ENCODE results near the gene ARID3A. TPM values are rescaled to one million over a fixed set of nuclear protein-coding genes. Genes with fewer than 3 reads are reported as not detected.
A peak's percentile ranks its signal among the peaks of the same experiment; 100 is the strongest.
"Not testable (repeated sequence)": the region's sequence is repeated elsewhere in the genome, so short reads cannot be mapped to it uniquely, and the experiment has no call there.

ARID3A gene
- total RNA-seq, 3 donors from 2014 or later: 10.1 to 16.0 (median 14.5) TPM

DNA sequence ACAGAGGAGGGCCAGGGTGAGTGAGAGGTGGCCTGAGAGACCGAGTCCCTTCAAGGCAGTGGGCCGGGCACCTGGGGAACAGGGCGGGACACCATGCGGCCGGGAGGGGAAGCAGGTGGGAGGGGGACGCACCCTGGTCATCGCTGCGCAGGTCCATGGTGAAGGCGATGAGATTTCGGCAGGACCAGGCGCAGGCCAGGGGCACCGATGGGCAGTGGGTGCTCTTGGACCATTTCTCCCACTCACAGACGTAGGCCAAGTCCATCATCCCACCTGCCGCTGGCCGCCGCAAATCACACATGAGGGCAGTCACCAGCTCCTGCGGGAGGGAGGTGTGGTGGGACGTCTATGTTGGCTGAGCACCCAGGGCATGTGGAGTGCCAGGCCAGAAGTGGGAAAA lies 35.0 kb upstream of the ARID3A start:
- Histone ChIP-seq H3K9me3 (no peaks in the 10 kb centered on the region), H3K36me3 (ENCODE audit: low read depth) (peaks cover 4% of the 10 kb centered on the region), H3K4me3 (no peak overlapping the region), H3K4me1 (ENCODE audit: low read depth) (peaks cover 7% of the 10 kb centered on the region)
- DNase-seq (peak in 1 of 3 donors; percentile 60), ATAC-seq (no peak)
- TF ChIP-seq CTCF (IDR thresholded peaks at IDR 0.05): no peak
- intact Hi-C loops (cut with DNase I, micrococcal nuclease): no loop called here

- ATAC-seq (peak; percentile 46), DNase-seq (peak; percentile 79 to 89 (median 88))
- H3K36me3 ChIP-seq (ENCODE audit: low read depth); H3K4me1 ChIP-seq (ENCODE audit: low read depth); intact Hi-C loops (cut with DNase I, micrococcal nuclease); H3K4me3 ChIP-seq; H3K9me3 ChIP-seq: not testable (repeated sequence)
These were observed 34.2 kb upstream of the ARID3A start for GRCh38 chr19:891421-892200.

GRCh38 chr19:892243-892893 lies 33.5 kb upstream of the ARID3A start:
- Histone ChIP-seq H3K36me3 (ENCODE audit: low read depth) (peaks cover 4% of the 10 kb centered on the region), H3K4me1 (ENCODE audit: low read depth) (peaks cover 7% of the 10 kb centered on the region), H3K9me3 (no peaks in the 10 kb centered on the region), H3K4me3 (peak overlapping the region; percentile 76)
- TF ChIP-seq CTCF (IDR thresholded peaks at IDR 0.05): no peak
- ATAC-seq (peak; percentile 36), DNase-seq (peak in 1 of 3 donors; percentile 82)
- intact Hi-C loops (cut with DNase I, micrococcal nuclease): no loop called here

GRCh38 chr19:892894-893689 lies 32.7 kb upstream of the ARID3A start, which contains the start of the genes MED16 and RNU6-9:
Gene MED16 (minus strand): TSS chr19:893187. CDS start chr19:891131, 2,056 bp downstream.
Gene RNU6-9 (plus strand): TSS chr19:893484.
- no peak for TF ChIP-seq CTCF (IDR thresholded peaks at IDR 0.05)
- Histone ChIP-seq H3K36me3 (ENCODE audit: low read depth) (peaks cover 4% of the 10 kb centered on the region), H3K4me3 (peak within 1 kb of the TSS; percentile 76), H3K9me3 (no peaks in the 10 kb centered on the region), H3K4me1 (ENCODE audit: low read depth) (peaks cover 7% of the 10 kb centered on the region)
- ATAC-seq: peak; percentile 94
- intact Hi-C loops (cut with DNase I, micrococcal nuclease): no loop called here
- DNase-seq: peak; percentile 92 to 95 (median 95)

DNA sequence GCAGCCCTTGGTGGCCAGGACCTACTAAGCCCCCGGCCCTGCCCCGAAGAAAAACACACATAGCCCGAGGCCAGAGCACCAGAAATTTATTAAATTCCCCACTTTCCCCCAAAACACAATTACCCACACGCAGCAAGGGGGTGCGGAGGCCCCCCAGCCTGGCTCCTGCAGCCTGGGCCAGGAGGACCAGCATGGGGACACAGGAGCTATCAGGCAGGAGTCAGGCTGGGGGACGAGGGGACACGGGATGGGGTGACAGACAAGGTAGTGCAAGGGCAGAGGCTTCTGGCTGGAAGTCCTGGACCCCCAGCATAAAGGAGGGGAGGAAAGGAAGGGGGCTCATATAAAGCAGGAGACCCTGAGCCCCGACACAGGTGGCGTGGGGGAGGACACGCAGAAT lies 29.4 kb upstream of the ARID3A start:
- no peak for ATAC-seq
- no peak for DNase-seq
- TF ChIP-seq CTCF (IDR thresholded peaks at IDR 0.05): no peak
- intact Hi-C loops (cut with DNase I, micrococcal nuclease): no loop called here
- H3K36me3 ChIP-seq (ENCODE audit: low read depth): no peaks in the 10 kb centered on the region
- H3K4me3 ChIP-seq: no peak overlapping the region
- no peaks in the 10 kb centered on the region for H3K9me3 ChIP-seq
- H3K4me1 ChIP-seq (ENCODE audit: low read depth): peaks cover 5% of the 10 kb centered on the region
